ENCODE results near the gene SMYD4.

Gene SMYD4

GRCh38 chr17:1731194-1731506 is 98.6 kb downstream of the SMYD4 start:
- H3K27ac ChIP-seq (replicated peaks), result peak overlapping the region; percentile 87
- H3K27me3 ChIP-seq (ENCODE audit: insufficient read depth, poor library complexity, severe bottlenecking), result no peaks in the 10 kb centered on the region
- TF ChIP-seq, protein P1, sequence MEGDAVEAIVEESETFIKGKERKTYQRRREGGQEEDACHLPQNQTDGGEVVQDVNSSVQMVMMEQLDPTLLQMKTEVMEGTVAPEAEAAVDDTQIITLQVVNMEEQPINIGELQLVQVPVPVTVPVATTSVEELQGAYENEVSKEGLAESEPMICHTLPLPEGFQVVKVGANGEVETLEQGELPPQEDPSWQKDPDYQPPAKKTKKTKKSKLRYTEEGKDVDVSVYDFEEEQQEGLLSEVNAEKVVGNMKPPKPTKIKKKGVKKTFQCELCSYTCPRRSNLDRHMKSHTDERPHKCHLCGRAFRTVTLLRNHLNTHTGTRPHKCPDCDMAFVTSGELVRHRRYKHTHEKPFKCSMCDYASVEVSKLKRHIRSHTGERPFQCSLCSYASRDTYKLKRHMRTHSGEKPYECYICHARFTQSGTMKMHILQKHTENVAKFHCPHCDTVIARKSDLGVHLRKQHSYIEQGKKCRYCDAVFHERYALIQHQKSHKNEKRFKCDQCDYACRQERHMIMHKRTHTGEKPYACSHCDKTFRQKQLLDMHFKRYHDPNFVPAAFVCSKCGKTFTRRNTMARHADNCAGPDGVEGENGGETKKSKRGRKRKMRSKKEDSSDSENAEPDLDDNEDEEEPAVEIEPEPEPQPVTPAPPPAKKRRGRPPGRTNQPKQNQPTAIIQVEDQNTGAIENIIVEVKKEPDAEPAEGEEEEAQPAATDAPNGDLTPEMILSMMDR (IDR thresholded peaks at IDR 0.05; ENCODE audit: insufficient read depth, low read length), result no peak
- TF ChIP-seq, protein P2, sequence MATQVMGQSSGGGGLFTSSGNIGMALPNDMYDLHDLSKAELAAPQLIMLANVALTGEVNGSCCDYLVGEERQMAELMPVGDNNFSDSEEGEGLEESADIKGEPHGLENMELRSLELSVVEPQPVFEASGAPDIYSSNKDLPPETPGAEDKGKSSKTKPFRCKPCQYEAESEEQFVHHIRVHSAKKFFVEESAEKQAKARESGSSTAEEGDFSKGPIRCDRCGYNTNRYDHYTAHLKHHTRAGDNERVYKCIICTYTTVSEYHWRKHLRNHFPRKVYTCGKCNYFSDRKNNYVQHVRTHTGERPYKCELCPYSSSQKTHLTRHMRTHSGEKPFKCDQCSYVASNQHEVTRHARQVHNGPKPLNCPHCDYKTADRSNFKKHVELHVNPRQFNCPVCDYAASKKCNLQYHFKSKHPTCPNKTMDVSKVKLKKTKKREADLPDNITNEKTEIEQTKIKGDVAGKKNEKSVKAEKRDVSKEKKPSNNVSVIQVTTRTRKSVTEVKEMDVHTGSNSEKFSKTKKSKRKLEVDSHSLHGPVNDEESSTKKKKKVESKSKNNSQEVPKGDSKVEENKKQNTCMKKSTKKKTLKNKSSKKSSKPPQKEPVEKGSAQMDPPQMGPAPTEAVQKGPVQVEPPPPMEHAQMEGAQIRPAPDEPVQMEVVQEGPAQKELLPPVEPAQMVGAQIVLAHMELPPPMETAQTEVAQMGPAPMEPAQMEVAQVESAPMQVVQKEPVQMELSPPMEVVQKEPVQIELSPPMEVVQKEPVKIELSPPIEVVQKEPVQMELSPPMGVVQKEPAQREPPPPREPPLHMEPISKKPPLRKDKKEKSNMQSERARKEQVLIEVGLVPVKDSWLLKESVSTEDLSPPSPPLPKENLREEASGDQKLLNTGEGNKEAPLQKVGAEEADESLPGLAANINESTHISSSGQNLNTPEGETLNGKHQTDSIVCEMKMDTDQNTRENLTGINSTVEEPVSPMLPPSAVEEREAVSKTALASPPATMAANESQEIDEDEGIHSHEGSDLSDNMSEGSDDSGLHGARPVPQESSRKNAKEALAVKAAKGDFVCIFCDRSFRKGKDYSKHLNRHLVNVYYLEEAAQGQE (IDR thresholded peaks at IDR 0.05; ENCODE audit: insufficient replicate concordance, low read depth), result no peak
- TF ChIP-seq SPI1 (IDR thresholded peaks at IDR 0.05; ENCODE audit: borderline replicate concordance, low read depth) (no peak), GABPA (IDR thresholded peaks at IDR 0.05; ENCODE audit: low read depth) (no peak), POLR2AphosphoS5 (IDR thresholded peaks at IDR 0.05; ENCODE audit: low read depth) (no peak)
- DNase-seq (ENCODE audit: low read depth in 1 of 2, low spot score in 1 of 2), result no peak
- H3K4me3 ChIP-seq (replicated peaks; ENCODE audit: insufficient read depth, low read length), result no peak overlapping the region

DNA sequence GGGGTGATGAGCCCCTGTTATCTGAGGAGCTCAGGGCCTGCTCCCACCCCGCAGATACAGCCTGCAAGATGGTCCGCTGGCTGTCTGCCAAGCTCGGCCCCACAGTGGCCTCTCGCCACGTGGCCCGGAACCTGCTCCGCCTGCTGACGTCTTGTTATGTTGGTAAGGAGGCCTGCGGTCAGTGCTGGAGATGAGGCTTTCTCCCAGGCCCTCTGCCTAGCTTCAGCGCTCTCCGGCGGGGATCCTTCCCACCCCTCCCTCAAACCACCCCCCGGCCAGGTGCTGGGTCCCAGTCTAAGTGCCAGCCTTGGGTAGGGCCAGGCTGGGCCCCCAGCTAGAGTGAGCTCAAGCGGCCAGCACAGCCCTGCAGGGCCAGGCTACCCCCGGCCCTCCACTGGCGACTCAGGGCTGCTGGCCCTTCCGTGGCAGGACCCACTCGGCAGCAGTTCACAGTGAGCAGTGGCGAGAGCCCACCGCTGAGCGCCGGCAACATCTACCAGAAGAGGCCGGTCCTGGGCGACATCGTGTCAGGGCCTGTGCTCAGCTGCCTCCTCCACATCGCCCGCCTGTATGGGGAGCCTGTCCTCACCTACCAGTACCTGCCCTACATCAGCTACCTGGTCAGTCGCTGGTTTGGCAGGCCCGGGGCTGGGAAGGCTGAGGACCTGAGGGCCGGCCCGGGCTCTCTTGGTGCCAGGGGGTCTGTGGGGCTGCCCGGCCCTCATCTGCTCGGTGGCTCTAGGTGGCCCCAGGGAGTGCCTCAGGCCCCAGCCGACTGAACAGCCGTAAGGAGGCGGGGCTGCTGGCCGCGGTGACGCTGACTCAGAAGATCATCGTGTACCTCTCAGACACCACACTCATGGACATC is 99.1 kb downstream of the SMYD4 start:
- Histone ChIP-seq H3K4me3 (replicated peaks; ENCODE audit: insufficient read depth, low read length) (peak overlapping the region; percentile 7), H3K27me3 (ENCODE audit: insufficient read depth, poor library complexity, severe bottlenecking) (no peaks in the 10 kb centered on the region), H3K27ac (replicated peaks) (peak overlapping the region; percentile 87)
- TF ChIP-seq SPI1 (IDR thresholded peaks at IDR 0.05; ENCODE audit: borderline replicate concordance, low read depth) (no peak), POLR2AphosphoS5 (IDR thresholded peaks at IDR 0.05; ENCODE audit: low read depth) (peak; percentile 62; the same call in 1 of the 2 replicates)
- peak; percentile 73 to 83 for DNase-seq (ENCODE audit: low read depth in 1 of 2, low spot score in 1 of 2)

GRCh38 chr17:1729966-1730325 is 99.8 kb downstream of the SMYD4 start:
- Histone ChIP-seq H3K27ac (replicated peaks) (peak overlapping the region; percentile 87), H3K4me3 (replicated peaks; ENCODE audit: insufficient read depth, low read length) (peak overlapping the region; percentile 7), H3K27me3 (ENCODE audit: insufficient read depth, poor library complexity, severe bottlenecking) (no peaks in the 10 kb centered on the region)
- TF ChIP-seq, protein P2 (IDR thresholded peaks at IDR 0.05; ENCODE audit: insufficient replicate concordance, low read depth), result no peak
- TF ChIP-seq POLR2AphosphoS5 (IDR thresholded peaks at IDR 0.05; ENCODE audit: low read depth), result no peak
- no peak for TF ChIP-seq SPI1 (IDR thresholded peaks at IDR 0.05; ENCODE audit: borderline replicate concordance, low read depth)
- TF ChIP-seq, protein P1 (IDR thresholded peaks at IDR 0.05; ENCODE audit: insufficient read depth, low read length), result no peak
- TF ChIP-seq GABPA (IDR thresholded peaks at IDR 0.05; ENCODE audit: low read depth), result no peak
- no peak for DNase-seq (ENCODE audit: low read depth in 1 of 2, low spot score in 1 of 2)
